Neural progenitor cell (in vitro differentiated cells): ENCODE data around the gene RGN.
"Not testable (repeated sequence)": the region's sequence is repeated elsewhere in the genome, so short reads cannot be mapped to it uniquely, and the experiment has no call there.

ENCODE experiments used
- CTCF ChIP-seq: fragments of 200-600 bp; sonication (generic); IDR thresholded peaks from 2 replicates; pipeline ENCODE4 v1.5.1; 2017; ENCODE audit warnings: antibody characterized with exemption, mild to moderate bottlenecking
- EZH2 ChIP-seq: fragments of 200-600 bp; sonication (generic); IDR thresholded peaks from 2 replicates; pipeline ENCODE4 v1.6.1; 2017; ENCODE audit warnings: antibody characterized with exemption, mild to moderate bottlenecking, moderate library complexity
- EZH2phosphoT487 ChIP-seq: fragments of 200-600 bp; sonication (generic); IDR thresholded peaks from 2 replicates; pipeline ENCODE4 v1.6.1; 2017; ENCODE audit warnings: antibody characterized with exemption

GRCh38 chrX:47124466-47124865, 46.2 kb downstream of the RGN start:
- TF ChIP-seq CTCF, EZH2, EZH2phosphoT487: not testable (repeated sequence)
